Glutamatergic neuron (in vitro differentiated cells): ENCODE results near the gene TBRG1. TPM values are rescaled to one million over a fixed set of nuclear protein-coding genes. Genes with fewer than 3 reads are reported as not detected.

Experiments
- DNase-seq: peaks from one replicate; pipeline ENCODE4 v3.0.0; 2022
- H3K27ac Mint-ChIP-seq: one replicate; pipeline ENCODE4 v1.8.0; 2020; ENCODE audit warnings: mild to moderate bottlenecking, mixed read lengths, inconsistent platforms; ENCODE audit not compliant: unreplicated experiment
- H3K27me3 Mint-ChIP-seq: one replicate; pipeline ENCODE4 v1.8.0; 2020; ENCODE audit warnings: mild to moderate bottlenecking, moderate library complexity, mixed read lengths, inconsistent platforms; ENCODE audit not compliant: unreplicated experiment
- H3K36me3 Mint-ChIP-seq: one replicate; pipeline ENCODE4 v1.8.0; 2020; ENCODE audit warnings: mild to moderate bottlenecking, mixed read lengths, inconsistent platforms; ENCODE audit not compliant: unreplicated experiment
- H3K4me1 Mint-ChIP-seq: one replicate; pipeline ENCODE4 v1.8.0; 2020; ENCODE audit warnings: mild to moderate bottlenecking, low read depth, mixed read lengths, inconsistent platforms; ENCODE audit not compliant: unreplicated experiment
- H3K4me3 Mint-ChIP-seq: one replicate; pipeline ENCODE4 v1.8.0; 2020; ENCODE audit warnings: mild to moderate bottlenecking, mixed read lengths, inconsistent platforms; ENCODE audit not compliant: unreplicated experiment
- H3K9me3 Mint-ChIP-seq: one replicate; pipeline ENCODE4 v1.8.0; 2020; ENCODE audit warnings: mild to moderate bottlenecking, moderate library complexity, mixed read lengths, inconsistent platforms; ENCODE audit not compliant: unreplicated experiment
- CTCF ChIP-seq: fragments of 200-600 bp; sonication (generic); IDR thresholded peaks from one replicate; pipeline ENCODE4 v1.5.0; 2021; ENCODE audit not compliant: partially characterized antibody, unreplicated experiment
- total RNA-seq: library from RNA; stranded (reverse); fragmentation: NEBNext Ultra II Directional; extraction: Animal tissue kit (Norgen Biotek cat#: 25700); gene quantifications from one replicate; pipeline ENCODE4 v1.2.1, GENCODE V29; 2021; ENCODE audit not compliant: unreplicated experiment

The TBRG1 gene
- total RNA-seq, 1 donor from 2014 or later, result 35.3 TPM

DNA sequence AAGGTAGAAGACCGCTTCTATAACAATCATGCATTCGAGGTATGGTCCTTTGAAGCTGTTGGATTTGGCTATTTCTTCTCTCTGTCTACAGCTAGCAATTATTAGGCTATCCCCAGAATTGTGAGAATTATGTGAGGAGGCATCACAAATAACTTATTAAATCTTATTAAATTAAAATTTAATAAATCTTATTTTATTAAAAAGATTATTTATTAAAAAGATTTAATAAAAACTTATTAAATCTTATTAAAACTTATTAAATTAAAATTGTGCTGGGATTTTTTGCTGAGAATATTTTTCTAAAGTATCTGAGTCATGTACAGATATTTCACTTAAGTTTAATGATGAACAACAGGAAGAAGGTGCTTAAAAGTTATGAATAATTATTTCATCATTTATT, 58.8 kb downstream of the TBRG1 start:
- Mint-ChIP-seq H3K27ac (no peak overlapping the region), H3K9me3 (peaks cover 7% of the 10 kb centered on the region), H3K27me3 (no peaks in the 10 kb centered on the region), H3K36me3 (peaks cover 28% of the 10 kb centered on the region), H3K4me1 (no peaks in the 10 kb centered on the region), H3K4me3 (no peak overlapping the region)
- no peak for TF ChIP-seq CTCF
- no peak for DNase-seq

- Mint-ChIP-seq H3K27ac (no peak overlapping the region), H3K4me1 (no peaks in the 10 kb centered on the region), H3K4me3 (no peak overlapping the region), H3K36me3 (peaks cover 28% of the 10 kb centered on the region), H3K9me3 (peaks cover 7% of the 10 kb centered on the region), H3K27me3 (no peaks in the 10 kb centered on the region)
- no peak for DNase-seq
- no peak for TF ChIP-seq CTCF
Measured at GRCh38 chr11:124682443-124682842, 59.8 kb downstream of the TBRG1 start.

Other genes with a start within 250 kb of the TBRG1 start
- not detected for gene OR8B2, start 238.4 kb upstream of the TBRG1 start, total RNA-seq
- gene OR8B3, start 223.8 kb upstream of the TBRG1 start, total RNA-seq, result not detected
- gene OR8B4, start 198.0 kb upstream of the TBRG1 start, total RNA-seq, result not detected
- not detected for gene OR8B8, start 177.2 kb upstream of the TBRG1 start, total RNA-seq
- gene OR8B12, start 79.2 kb upstream of the TBRG1 start, total RNA-seq, result not detected
- gene OR8A1, start 52.9 kb upstream of the TBRG1 start, total RNA-seq, result not detected
- not detected for gene PANX3, start 11.4 kb upstream of the TBRG1 start, total RNA-seq
- gene SIAE, start 50.9 kb downstream of the TBRG1 start, total RNA-seq, result 4.5 TPM
- 4.6 TPM for gene SPA17, start 51.0 kb downstream of the TBRG1 start, total RNA-seq
- 28.9 TPM for gene NRGN, start 117.1 kb downstream of the TBRG1 start, total RNA-seq
- gene VSIG2, start 129.4 kb downstream of the TBRG1 start, total RNA-seq, result not detected
- gene ESAM, start 139.4 kb downstream of the TBRG1 start, total RNA-seq, result 0.54 TPM
- 22.8 TPM for gene MSANTD2, start 177.5 kb downstream of the TBRG1 start, total RNA-seq
- gene ROBO3, start 242.6 kb downstream of the TBRG1 start, total RNA-seq, result 5.9 TPM